CD14-positive monocyte (primary cell): ENCODE results near the gene SMIM32. TPM values are rescaled to one million over a fixed set of nuclear protein-coding genes. Genes with fewer than 3 reads are reported as not detected.

ENCODE experiments used
- DNase-seq, 3 donors: peaks; one replicate each; pipeline ENCODE4 v3.0.0-alpha.2; 2011 to 2022
- H2AFZ ChIP-seq: 2 replicates; pipeline ENCODE4 v1.6.0; 2012; ENCODE audit warnings: mild to moderate bottlenecking, low read depth, low read length, inconsistent platforms; ENCODE audit not compliant: insufficient read depth, poor library complexity, severe bottlenecking
- H3K27ac ChIP-seq, 2 donors: 1 replicate in 1 of 2; 2 replicates in 1 of 2; pipeline ENCODE4 v1.5.1; 2012 to 2013; ENCODE audit warnings: low read length in 2 of 2, control low read depth in 1 of 2, inconsistent platforms in 1 of 2, low read depth in 1 of 2, mild to moderate bottlenecking in 1 of 2
- H3K27me3 ChIP-seq, 2 donors: one replicate each; pipeline versions ENCODE4 v1.6.0 to v1.6.1; 2011 to 2013; ENCODE audit warnings: low read length in 2 of 2; ENCODE audit not compliant: control insufficient read depth in 2 of 2, insufficient read depth in 2 of 2
- H3K36me3 ChIP-seq, 2 donors: replicated peaks in 1 of 2; 1 replicate in 1 of 2; 2 replicates in 1 of 2; pipeline versions ENCODE4 v1.5.1 to v1.6.1; 2012 to 2013; ENCODE audit warnings: low read length in 2 of 2, control low read depth in 1 of 2, inconsistent platforms in 1 of 2, mild to moderate bottlenecking in 1 of 2; ENCODE audit not compliant: insufficient read depth in 2 of 2, control insufficient read depth in 1 of 2
- H3K4me1 ChIP-seq, 2 donors: 1 replicate in 1 of 2; 2 replicates in 1 of 2; pipeline versions ENCODE4 v1.5.1 to v1.6.1; 2012 to 2013; ENCODE audit warnings: low read length in 2 of 2, control low read depth in 1 of 2, inconsistent platforms in 1 of 2, mild to moderate bottlenecking in 1 of 2, moderate library complexity in 1 of 2; ENCODE audit not compliant: insufficient read depth in 2 of 2, control insufficient read depth in 1 of 2
- H3K4me2 ChIP-seq: replicated peaks from 2 replicates; pipeline ENCODE3; 2012; ENCODE audit warnings: low read length, moderate library complexity, mild to moderate bottlenecking; ENCODE audit not compliant: poor library complexity, severe bottlenecking; ENCODE audit errors: extremely low read depth
- H3K4me3 ChIP-seq, 3 experiments: fragments of 200-600 bp in 1 of 3; sonication (generic) in 1 of 3; replicated peaks in 1 of 3; 1 replicate in 2 of 3; 2 replicates in 1 of 3; pipeline ENCODE4 v1.5.1; 2011 to 2013; ENCODE audit warnings: low read length in 3 of 3, mild to moderate bottlenecking in 3 of 3, control low read depth in 2 of 3, low read depth in 2 of 3, inconsistent platforms in 1 of 3, moderate library complexity in 1 of 3
- H3K79me2 ChIP-seq: 2 replicates; pipeline ENCODE4 v1.6.0; 2012; ENCODE audit warnings: mild to moderate bottlenecking, control low read depth, inconsistent platforms, low read length, moderate library complexity; ENCODE audit not compliant: insufficient read depth
- H3K9ac ChIP-seq: 2 replicates; pipeline ENCODE4 v1.6.0; 2017; ENCODE audit warnings: low read length, mild to moderate bottlenecking; ENCODE audit not compliant: insufficient read depth, poor library complexity, severe bottlenecking
- H3K9me3 ChIP-seq, 2 donors: replicated peaks in 1 of 2; 1 replicate in 1 of 2; 2 replicates in 1 of 2; pipeline versions ENCODE4 v1.5.1 to v1.6.1; 2012 to 2013; ENCODE audit warnings: low read length in 2 of 2, control low read depth in 1 of 2; ENCODE audit not compliant: control insufficient read depth in 1 of 2, insufficient read depth in 1 of 2
- H4K20me1 ChIP-seq: 2 replicates; pipeline ENCODE4 v1.6.0; 2012; ENCODE audit warnings: mild to moderate bottlenecking, low read length, control low read depth, moderate library complexity; ENCODE audit not compliant: insufficient read depth
- H3K27ac Mint-ChIP-seq, 7 donors: one replicate each; pipeline ENCODE4 v1.8.0; 2020; ENCODE audit warnings: mild to moderate bottlenecking in 7 of 7, mixed read lengths in 7 of 7, moderate library complexity in 6 of 7, inconsistent platforms in 2 of 7
- H3K27me3 Mint-ChIP-seq, 3 donors: one replicate each; pipeline ENCODE4 v1.8.0; 2021 to 2022; ENCODE audit warnings: low read depth in 3 of 3, mild to moderate bottlenecking in 3 of 3, mixed read lengths in 3 of 3, moderate library complexity in 3 of 3, inconsistent platforms in 1 of 3
- H3K36me3 Mint-ChIP-seq, 2 donors: one replicate each; pipeline ENCODE4 v1.8.0; 2020; ENCODE audit warnings: mixed read lengths in 2 of 2, inconsistent platforms in 1 of 2, mild to moderate bottlenecking in 1 of 2
- H3K4me1 Mint-ChIP-seq: one replicate; pipeline ENCODE4 v1.8.0; 2020; ENCODE audit warnings: mild to moderate bottlenecking, mixed read lengths
- H3K4me3 Mint-ChIP-seq, 2 donors: one replicate each; pipeline ENCODE4 v1.8.0; 2020; ENCODE audit warnings: mild to moderate bottlenecking in 2 of 2, mixed read lengths in 2 of 2, moderate library complexity in 1 of 2
- H3K9me3 Mint-ChIP-seq, 7 donors: one replicate each; pipeline ENCODE4 v1.8.0; 2020 to 2022; ENCODE audit warnings: mixed read lengths in 7 of 7, mild to moderate bottlenecking in 6 of 7, moderate library complexity in 6 of 7, inconsistent platforms in 2 of 7
- WGBS: methylation state at CpG from one replicate; pipeline ENCODE4 v1.1.5; 2013; ENCODE audit warnings: missing lambda C conversion rate; ENCODE audit not compliant: insufficient coverage; 5-methylcytosine and 5-hydroxymethylcytosine counted together
- intact Hi-C, 2 donors: fragments of 100-400 bp; cut with micrococcal nuclease; formaldehyde crosslinking; loops; one replicate each; pipeline versions ENCODE4 v1.15.0 to v1.15.1; 2023
- polyA plus RNA-seq, 3 donors: library from polyadenylated mRNA; depleted of rRNA in 1 of 3; unstranded in 2 of 3; stranded (reverse) in 1 of 3; fragments of 300-500 nt in 2 of 3; fragments of >200 nt in 1 of 3; fragmentation: Illumina TruSeq in 2 of 3; gene quantifications; 1 replicate in 2 of 3; 2 replicates in 1 of 3; pipeline ENCODE4 v1.2.3, GENCODE V29; 2012 to 2021
- TF ChIP-seq, protein P1 (sequence below): fragments of 200-600 bp; IDR thresholded peaks from one replicate; pipeline ENCODE4 v1.8.0; 2022; ENCODE audit warnings: antibody characterized with exemption, mild to moderate bottlenecking

SMIM32 gene
- polyA plus RNA-seq, 3 donors: not detected

GRCh38 chr5:136162008-136162407 lies 31.0 kb downstream of the SMIM32 start:
- H3K27me3 ChIP-seq: no peaks in the 10 kb centered on the region
- no peak overlapping the region for H3K9ac ChIP-seq
- Mint-ChIP-seq H3K27ac (peak overlapping the region in 1 of 7 donors; percentile 64), H3K36me3 (peaks cover 42 to 62% of the 10 kb centered on the region in 2 donors), H3K27me3 (peaks cover 0 to 2% (median 0%) of the 10 kb centered on the region in 3 donors), H3K9me3 (peaks cover 0 to 1% (median 0%) of the 10 kb centered on the region in 7 donors), H3K4me1 (peaks cover 5% of the 10 kb centered on the region), H3K4me3 (no peak overlapping the region)
- TF ChIP-seq, protein P1, sequence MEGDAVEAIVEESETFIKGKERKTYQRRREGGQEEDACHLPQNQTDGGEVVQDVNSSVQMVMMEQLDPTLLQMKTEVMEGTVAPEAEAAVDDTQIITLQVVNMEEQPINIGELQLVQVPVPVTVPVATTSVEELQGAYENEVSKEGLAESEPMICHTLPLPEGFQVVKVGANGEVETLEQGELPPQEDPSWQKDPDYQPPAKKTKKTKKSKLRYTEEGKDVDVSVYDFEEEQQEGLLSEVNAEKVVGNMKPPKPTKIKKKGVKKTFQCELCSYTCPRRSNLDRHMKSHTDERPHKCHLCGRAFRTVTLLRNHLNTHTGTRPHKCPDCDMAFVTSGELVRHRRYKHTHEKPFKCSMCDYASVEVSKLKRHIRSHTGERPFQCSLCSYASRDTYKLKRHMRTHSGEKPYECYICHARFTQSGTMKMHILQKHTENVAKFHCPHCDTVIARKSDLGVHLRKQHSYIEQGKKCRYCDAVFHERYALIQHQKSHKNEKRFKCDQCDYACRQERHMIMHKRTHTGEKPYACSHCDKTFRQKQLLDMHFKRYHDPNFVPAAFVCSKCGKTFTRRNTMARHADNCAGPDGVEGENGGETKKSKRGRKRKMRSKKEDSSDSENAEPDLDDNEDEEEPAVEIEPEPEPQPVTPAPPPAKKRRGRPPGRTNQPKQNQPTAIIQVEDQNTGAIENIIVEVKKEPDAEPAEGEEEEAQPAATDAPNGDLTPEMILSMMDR: no peak
- no peak overlapping the region for H3K4me2 ChIP-seq
- peaks cover 26 to 65% of the 10 kb centered on the region in 2 donors for H3K36me3 ChIP-seq
- intact Hi-C loops: no loop called here
- no peak overlapping the region for H3K4me3 ChIP-seq
- no CpG with 5 or more reads among the region's 4 CpGs for WGBS
- no peaks in the 10 kb centered on the region for H3K9me3 ChIP-seq
- no peaks in the 10 kb centered on the region for H3K79me2 ChIP-seq
- H2AFZ ChIP-seq: no peak overlapping the region
- no peaks in the 10 kb centered on the region for H3K4me1 ChIP-seq
- H3K27ac ChIP-seq: no peak overlapping the region
- no peak for DNase-seq
- H4K20me1 ChIP-seq: peaks cover 5% of the 10 kb centered on the region

DNA sequence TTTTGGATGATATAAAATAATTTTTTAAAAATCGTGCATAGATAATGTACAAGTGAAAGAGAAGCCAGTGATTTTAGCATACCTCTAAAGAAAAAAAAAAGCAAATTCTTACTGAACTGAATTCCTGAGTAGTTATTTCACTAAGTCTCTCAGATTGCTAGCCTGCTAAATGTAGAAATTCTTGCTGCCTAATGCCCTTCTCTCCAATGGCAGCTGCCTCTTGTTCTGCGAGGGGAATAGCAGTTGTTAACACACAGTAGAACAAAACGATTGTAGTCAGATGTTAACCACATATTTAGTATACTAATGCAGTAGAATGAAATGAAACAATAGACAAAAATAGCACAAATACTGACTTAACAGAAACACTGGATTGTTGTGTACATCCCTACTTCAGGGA lies 33.5 kb downstream of the SMIM32 start:
- H3K4me1 Mint-ChIP-seq: no peaks in the 10 kb centered on the region
- WGBS: no CpG with 5 or more reads among the region's 3 CpGs
- peaks cover 0 to 1% (median 0%) of the 10 kb centered on the region in 7 donors for H3K9me3 Mint-ChIP-seq
- intact Hi-C loops: no loop called here
- peaks cover 47 to 69% of the 10 kb centered on the region in 2 donors for H3K36me3 Mint-ChIP-seq
- peaks cover 0 to 2% (median 0%) of the 10 kb centered on the region in 3 donors for H3K27me3 Mint-ChIP-seq
- Histone ChIP-seq H2AFZ (no peak overlapping the region), H3K27ac (no peak overlapping the region), H3K4me1 (no peaks in the 10 kb centered on the region), H3K36me3 (peaks cover 43 to 76% of the 10 kb centered on the region in 2 donors), H3K79me2 (no peaks in the 10 kb centered on the region), H3K27me3 (no peaks in the 10 kb centered on the region), H3K4me2 (no peak overlapping the region), H3K9ac (no peak overlapping the region), H3K9me3 (no peaks in the 10 kb centered on the region), H4K20me1 (peaks cover 11% of the 10 kb centered on the region), H3K4me3 (no peak overlapping the region)
- peak overlapping the region in 1 of 7 donors; percentile 57 for H3K27ac Mint-ChIP-seq
- no peak for DNase-seq
- no peak overlapping the region for H3K4me3 Mint-ChIP-seq
- TF ChIP-seq, protein P1: no peak
